LNCaP clone FGC (cell line): ENCODE measurements around the gene MRGPRF.

Source experiments
- DNase-seq: peaks from one replicate; pipeline ENCODE4 v3.0.0-alpha.2; 2011; ENCODE audit warnings: low read depth
- H3K4me3 ChIP-seq: 2 replicates; pipeline ENCODE4 v1.5.1; 2011; ENCODE audit warnings: mild to moderate bottlenecking, low read depth, low read length, control low read depth
- TF ChIP-seq, protein P1 (sequence below): IDR thresholded peaks from 2 replicates; pipeline ENCODE4 v1.5.1; 2012; ENCODE audit warnings: mild to moderate bottlenecking; ENCODE audit not compliant: control insufficient read depth, insufficient read depth; ENCODE audit errors: extremely low read depth

Gene MRGPRF

DNA sequence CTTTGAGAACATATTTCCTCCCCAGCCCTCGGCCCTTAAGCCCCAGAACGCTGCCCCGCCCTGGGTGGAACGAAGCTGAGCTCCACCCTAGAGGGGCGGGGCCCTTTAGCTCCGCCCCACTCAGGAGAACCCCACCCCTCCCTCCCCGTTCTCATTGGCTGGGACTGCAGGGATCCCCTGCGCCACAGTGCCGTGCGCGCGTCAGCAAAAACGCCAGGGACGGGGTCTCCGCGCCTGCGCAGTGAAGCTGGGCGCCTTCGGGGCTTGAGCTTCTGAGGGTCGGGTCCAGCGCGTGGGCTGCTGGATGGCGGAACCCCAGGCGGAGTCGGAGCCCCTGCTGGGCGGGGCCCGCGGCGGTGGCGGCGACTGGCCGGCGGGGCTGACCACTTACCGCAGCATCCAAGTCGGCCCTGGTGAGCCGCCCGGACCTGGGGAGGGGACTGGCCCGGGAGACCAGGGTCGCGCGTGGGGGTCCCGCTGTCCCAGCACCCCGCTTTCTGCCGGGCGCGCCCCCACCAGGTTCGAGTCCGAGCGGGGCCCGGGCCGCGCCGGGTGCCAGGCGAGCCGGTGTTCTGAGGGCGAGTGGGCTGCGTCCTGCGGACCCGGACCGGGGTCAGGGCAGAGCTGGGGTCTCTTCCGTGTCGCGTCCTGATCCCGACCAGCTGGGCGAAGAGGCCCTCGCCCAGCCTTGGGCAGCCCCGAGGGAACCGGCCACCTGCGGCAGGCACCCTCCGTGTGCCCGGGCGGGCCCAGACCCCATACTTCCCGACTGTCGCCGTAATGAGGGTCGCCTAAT is 35.8 kb upstream of the MRGPRF start, which contains the start of gene TPCN2:
Gene TPCN2 (plus strand): TSS at position 239 of the 796 bp plus-strand sequence. CDS start 66 bp downstream, at position 305.
- DNase-seq = peak; percentile 74
- TF ChIP-seq, protein P1, sequence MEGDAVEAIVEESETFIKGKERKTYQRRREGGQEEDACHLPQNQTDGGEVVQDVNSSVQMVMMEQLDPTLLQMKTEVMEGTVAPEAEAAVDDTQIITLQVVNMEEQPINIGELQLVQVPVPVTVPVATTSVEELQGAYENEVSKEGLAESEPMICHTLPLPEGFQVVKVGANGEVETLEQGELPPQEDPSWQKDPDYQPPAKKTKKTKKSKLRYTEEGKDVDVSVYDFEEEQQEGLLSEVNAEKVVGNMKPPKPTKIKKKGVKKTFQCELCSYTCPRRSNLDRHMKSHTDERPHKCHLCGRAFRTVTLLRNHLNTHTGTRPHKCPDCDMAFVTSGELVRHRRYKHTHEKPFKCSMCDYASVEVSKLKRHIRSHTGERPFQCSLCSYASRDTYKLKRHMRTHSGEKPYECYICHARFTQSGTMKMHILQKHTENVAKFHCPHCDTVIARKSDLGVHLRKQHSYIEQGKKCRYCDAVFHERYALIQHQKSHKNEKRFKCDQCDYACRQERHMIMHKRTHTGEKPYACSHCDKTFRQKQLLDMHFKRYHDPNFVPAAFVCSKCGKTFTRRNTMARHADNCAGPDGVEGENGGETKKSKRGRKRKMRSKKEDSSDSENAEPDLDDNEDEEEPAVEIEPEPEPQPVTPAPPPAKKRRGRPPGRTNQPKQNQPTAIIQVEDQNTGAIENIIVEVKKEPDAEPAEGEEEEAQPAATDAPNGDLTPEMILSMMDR = no peak
- peak within 1 kb of the TSS; percentile 72 for H3K4me3 ChIP-seq

- DNase-seq = no peak
- H3K4me3 ChIP-seq = peak overlapping the region; percentile 72
- TF ChIP-seq, protein P1 = no peak
Measured at GRCh38 chr11:69048031-69048693, 35.1 kb upstream of the MRGPRF start.

DNA sequence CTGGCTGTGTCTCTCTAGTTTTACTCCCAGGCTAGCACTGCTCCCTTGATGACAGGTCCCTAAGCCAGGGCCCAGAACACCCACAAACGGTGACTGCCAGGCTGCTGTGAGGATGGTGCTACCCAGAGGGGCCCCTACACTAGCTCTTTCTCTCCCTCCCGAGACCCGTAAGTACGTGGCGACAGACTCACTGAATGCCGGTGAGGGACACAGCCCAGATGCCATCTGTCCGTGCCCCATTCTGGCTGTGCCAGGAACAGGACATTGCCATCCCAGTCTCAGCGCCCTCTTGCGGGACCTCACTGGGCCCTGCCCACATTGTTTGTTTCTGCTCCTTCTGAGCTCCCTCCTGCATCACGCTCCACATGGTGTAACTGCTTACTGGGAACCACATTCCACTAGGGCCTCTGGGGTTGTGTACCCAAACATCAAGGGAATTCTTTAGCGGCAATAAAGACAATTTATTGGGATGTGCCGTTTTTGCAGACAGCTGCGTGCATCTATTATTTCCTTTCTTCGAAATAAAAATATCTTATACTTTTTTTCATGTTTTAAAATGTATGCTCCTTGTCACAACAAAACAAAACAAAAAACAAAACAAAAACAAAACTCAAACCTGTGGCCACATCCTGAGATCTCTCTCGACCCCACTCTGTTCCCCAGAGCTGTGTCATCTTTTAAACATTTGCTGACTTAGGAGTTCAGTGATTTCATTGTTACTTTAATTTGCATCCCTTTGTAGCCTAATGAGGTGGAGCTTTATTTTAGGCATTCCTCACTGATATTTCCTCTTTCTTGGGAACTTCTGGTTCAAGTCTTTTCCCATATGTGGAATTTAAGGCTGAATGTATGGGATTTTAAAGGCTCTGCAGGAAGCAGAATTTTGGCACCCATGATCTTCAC is 31.3 kb upstream of the MRGPRF start:
- TF ChIP-seq, protein P1 = peak; percentile 75
- DNase-seq = peak; percentile 26
- H3K4me3 ChIP-seq = no peak overlapping the region

- no peak for DNase-seq
- TF ChIP-seq, protein P1 = no peak
- no peak overlapping the region for H3K4me3 ChIP-seq
Measured at GRCh38 chr11:69041516-69041915, 28.5 kb upstream of the MRGPRF start.

DNA sequence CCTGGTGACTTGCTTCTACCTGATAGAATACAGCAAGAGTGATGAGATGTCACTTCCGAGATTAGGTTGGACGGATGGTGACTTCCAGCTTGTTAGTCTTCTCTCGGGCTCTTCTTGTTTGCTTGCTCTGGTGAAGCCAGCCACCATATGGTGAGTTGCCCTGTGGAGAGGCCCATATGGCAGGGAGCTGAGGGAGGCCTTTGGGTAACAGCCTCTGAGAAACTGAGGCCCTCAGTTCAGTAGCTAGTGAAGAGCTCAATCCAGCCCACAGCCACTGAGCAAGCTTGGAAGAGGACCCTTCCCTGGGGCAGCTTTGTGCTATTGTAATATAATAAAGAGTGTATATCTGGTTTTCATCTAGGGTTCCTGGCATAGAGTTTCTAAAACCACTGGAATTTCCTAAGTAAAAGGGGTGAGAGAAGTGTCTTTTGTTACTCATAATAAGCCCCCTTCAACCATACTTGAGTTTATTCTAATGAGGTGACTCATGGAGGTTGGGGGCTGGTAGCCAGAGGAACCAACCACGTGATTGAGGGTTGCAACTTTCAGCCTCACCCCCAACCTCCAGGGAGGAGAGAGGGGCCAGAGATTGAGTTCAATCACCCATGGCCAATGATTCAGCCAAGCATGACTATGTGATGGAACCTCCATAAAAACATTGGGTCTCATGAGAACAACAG is 27.7 kb upstream of the MRGPRF start:
- no peak for DNase-seq
- TF ChIP-seq, protein P1 = no peak
- no peak overlapping the region for H3K4me3 ChIP-seq

GRCh38 chr11:69040051-69040450 is 27.0 kb upstream of the MRGPRF start:
- TF ChIP-seq, protein P1 = no peak
- H3K4me3 ChIP-seq = no peak overlapping the region
- no peak for DNase-seq
